Omental fat pad (tissue), 4 donors: Measurements from ENCODE around the gene HOXD9. TPM values are rescaled to one million over a fixed set of nuclear protein-coding genes. Genes with fewer than 3 reads are reported as not detected.

Source experiments
- ATAC-seq: fragments of 150-250 bp; one replicate; pipeline ENCODE4 v1.9.1; 2016; ENCODE audit warnings: mild to moderate bottlenecking, moderate library complexity; ENCODE audit not compliant: low FRiP score
- DNase-seq: peaks from one replicate; pipeline ENCODE4 v3.0.0-alpha.2; 2019; ENCODE audit warnings: low spot score
- total RNA-seq, 4 donors: library from RNA; depleted of rRNA; stranded (reverse); fragments of >200 nt; gene quantifications; one replicate each; pipeline ENCODE4 v1.1.0, GENCODE V29; 2016
- TF ChIP-seq, protein P1 (sequence below), 3 donors: fragments of 450-650 bp; IDR thresholded peaks; one replicate each; pipeline ENCODE4 v1.5.1; 2016 to 2017; ENCODE audit warnings: antibody characterized with exemption in 3 of 3, mild to moderate bottlenecking in 3 of 3, moderate library complexity in 2 of 3

Gene HOXD9
- total RNA-seq, 4 donors from 2014 or later, result 0.95 to 2.6 (median 1.7) TPM

DNA sequence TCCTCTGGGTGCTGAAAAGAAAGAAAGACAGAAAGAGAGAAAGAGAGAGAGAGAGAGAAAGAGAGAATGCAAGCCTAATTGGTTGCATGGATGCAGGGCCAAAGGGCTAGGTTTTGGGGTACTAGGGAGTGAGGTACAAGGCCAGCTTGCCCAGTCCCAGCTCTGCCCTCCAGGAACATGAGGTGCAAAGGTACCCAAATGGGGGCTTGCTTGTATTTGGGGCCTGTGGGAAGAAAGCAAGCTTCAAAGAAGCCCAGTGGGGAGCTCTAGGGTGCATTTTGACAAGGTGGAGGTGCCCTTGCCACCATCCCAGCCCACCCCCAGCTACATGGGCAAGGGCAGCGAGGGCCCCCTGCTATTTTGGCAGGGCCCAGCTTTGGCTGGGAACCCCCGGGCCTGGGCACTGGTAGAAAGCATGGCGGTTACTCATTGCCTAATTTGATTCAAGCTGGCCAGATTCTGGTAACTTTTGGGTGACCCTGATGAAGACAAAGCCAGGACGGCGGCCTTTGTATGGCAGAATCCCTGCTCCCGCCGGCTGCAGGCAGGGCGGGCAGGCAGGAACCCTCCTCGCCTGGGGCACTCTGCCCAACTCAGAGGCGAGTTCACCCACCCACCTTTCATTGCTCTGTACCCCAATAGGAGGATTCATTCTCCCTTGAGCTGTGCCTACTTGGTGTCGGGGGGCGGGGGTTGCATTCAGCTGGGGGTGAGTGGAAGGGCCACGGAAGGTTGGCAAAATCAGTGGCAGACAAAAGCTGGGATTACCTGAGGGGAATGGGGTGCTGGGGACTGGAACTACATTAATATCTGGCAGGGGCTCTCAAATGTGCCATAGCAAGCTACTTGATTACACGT lies 28.3 kb downstream of the HOXD9 start:
- TF ChIP-seq, protein P1, sequence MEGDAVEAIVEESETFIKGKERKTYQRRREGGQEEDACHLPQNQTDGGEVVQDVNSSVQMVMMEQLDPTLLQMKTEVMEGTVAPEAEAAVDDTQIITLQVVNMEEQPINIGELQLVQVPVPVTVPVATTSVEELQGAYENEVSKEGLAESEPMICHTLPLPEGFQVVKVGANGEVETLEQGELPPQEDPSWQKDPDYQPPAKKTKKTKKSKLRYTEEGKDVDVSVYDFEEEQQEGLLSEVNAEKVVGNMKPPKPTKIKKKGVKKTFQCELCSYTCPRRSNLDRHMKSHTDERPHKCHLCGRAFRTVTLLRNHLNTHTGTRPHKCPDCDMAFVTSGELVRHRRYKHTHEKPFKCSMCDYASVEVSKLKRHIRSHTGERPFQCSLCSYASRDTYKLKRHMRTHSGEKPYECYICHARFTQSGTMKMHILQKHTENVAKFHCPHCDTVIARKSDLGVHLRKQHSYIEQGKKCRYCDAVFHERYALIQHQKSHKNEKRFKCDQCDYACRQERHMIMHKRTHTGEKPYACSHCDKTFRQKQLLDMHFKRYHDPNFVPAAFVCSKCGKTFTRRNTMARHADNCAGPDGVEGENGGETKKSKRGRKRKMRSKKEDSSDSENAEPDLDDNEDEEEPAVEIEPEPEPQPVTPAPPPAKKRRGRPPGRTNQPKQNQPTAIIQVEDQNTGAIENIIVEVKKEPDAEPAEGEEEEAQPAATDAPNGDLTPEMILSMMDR (IDR thresholded peaks at IDR 0.05), result no peak
- ATAC-seq, result no peak
- no peak for DNase-seq

DNA sequence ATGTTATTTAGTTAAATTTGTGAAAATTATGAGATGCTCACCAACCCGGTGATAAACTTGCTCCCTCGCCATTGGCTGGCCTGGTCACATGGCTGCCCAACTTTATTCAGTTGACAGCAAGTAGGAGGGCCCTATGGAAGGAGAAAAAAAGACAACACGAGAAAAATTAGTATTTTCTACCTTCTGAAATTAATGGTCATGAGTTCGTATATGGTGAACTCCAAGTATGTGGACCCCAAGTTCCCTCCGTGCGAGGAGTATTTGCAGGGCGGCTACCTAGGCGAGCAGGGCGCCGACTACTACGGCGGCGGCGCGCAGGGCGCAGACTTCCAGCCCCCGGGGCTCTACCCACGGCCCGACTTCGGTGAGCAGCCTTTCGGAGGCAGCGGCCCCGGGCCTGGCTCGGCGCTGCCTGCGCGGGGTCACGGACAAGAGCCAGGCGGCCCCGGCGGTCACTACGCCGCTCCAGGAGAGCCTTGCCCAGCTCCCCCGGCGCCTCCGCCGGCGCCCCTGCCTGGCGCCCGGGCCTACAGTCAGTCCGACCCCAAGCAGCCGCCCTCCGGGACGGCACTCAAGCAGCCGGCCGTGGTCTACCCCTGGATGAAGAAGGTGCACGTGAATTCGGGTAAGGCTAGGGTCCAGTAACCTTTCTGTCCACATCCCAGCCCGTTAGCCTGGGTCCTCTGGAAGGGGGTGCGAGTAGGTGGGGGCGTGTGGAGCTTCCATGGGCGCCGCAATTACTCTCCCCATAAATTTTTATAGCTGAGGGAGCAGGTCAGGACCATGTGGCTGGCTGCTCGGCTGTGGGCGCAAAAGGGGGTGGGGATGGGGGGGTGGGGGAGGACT lies 29.1 kb downstream of the HOXD9 start, which contains the start of gene HOXD4:
Gene HOXD4, plus strand, starts transcription at position 109 of the 846 bp plus-strand sequence. Its CDS starts 84 bp downstream, at position 193.
- DNase-seq, result no peak
- no peak for ATAC-seq

DNA sequence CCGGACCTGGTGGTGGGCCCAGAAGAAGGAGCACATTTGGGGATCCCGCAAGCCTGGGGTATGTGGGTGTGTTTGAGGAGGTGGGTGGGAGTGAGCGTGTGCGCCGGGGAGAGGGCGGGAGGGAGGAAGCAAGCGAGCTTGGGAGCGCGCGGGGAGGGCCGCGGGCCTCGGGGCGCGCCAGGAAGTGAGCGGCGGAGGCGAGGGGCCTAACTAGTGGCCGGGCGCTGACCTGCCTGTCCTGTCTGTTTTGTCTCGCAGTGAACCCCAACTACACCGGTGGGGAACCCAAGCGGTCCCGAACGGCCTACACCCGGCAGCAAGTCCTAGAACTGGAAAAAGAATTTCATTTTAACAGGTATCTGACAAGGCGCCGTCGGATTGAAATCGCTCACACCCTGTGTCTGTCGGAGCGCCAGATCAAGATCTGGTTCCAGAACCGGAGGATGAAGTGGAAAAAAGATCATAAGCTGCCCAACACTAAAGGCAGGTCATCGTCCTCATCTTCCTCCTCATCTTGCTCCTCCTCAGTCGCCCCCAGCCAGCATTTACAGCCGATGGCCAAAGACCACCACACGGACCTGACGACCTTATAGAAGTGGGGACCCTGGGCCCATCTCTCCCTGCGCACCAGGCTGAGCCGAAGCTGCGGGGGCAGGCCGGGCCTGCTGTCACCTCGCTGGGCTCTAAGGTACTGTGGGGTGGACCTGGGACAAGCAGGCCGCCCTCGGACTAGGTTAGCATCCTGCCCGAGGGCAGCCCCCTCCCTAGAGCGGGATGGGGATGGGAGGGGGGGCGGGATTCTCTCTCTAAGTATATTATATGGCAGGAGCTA lies 30.0 kb downstream of the HOXD9 start:
- TF ChIP-seq, protein P1 (IDR thresholded peaks at IDR 0.05), result no peak
- ATAC-seq, result no peak
- DNase-seq, result no peak

More for the DNA sequence above, 29.1 kb downstream of the HOXD9 start, which contains the start of gene HOXD4:
- TF ChIP-seq, protein P1 (IDR thresholded peaks at IDR 0.05), result no peak

DNA sequence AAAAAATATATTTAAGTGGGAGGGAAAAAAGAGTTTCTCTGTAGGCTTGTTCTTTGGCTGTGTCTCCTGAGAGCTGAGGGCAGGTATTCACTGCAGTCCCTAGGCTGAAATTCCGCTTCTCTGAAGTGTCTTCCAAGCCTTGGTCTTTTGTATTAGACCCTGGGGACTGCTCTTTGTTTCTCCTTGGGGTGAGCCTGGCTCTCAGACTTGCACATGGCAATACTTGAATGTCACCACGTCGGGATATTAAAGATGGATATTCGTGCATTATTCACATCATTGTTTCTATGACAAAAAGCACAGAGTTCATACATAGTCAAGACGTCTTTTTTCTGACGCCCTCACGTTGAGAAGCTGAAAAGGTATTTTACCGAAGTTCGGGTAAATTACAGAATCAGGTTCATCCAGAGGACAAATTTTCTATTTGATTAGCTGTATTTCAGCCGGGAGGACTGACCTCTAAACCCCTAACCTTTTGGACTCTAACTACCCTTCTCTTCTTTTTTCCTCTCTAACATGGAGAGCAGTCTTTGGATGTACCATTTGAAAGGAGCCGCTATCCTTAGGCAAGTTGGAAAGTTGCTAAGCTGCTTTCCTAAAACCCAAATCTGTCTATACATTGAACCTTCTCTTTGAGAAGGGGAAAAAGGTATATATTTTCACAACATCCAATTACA lies 32.2 kb downstream of the HOXD9 start:
- ATAC-seq (no peak), DNase-seq (no peak)
- TF ChIP-seq, protein P1 (IDR thresholded peaks at IDR 0.05), result no peak

DNA sequence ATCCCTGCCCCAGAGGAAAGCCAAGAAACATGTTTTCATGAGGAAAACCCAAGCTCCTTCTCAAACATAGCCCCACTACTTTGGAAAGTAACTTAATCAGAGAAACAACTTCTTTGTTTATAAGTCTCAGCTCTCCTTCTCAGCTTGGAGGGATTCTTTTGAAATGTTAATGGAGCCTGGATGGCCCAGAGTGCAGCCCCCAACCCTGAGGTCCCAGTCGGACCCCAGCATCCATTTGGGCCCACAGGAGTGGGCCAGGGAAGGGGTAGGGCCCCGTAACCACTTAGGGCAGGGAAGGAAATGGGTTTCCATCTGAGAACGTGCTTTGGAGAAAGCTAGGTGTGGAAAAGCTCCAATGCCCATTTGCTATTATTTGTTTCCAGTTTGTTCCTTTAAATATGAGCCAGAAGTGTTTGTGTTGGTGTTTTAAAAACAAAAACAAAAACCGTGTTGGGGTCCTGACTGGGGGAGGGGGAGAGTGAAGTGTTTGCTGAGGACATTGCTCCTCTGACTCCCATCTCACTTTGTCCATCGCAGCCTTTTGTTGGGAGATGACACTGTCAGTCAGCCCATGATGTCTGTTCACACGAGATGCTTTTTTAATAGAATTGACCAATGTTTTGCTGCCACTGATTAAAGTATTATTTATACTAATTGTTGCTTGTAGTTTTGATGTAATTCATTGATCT lies 33.0 kb downstream of the HOXD9 start:
- TF ChIP-seq, protein P1 (IDR thresholded peaks at IDR 0.05), result no peak
- no peak for DNase-seq

More for the DNA sequence above, 33.0 kb downstream of the HOXD9 start:
- no peak for ATAC-seq
